Measurements from ENCODE around the gene EZH2. TPM values are rescaled to one million over a fixed set of nuclear protein-coding genes. Genes with fewer than 3 reads are reported as not detected.

EZH2 gene
- total and polyA plus RNA-seq, 12 donors = 0.53 to 4.6 (median 1.4) TPM

DNA sequence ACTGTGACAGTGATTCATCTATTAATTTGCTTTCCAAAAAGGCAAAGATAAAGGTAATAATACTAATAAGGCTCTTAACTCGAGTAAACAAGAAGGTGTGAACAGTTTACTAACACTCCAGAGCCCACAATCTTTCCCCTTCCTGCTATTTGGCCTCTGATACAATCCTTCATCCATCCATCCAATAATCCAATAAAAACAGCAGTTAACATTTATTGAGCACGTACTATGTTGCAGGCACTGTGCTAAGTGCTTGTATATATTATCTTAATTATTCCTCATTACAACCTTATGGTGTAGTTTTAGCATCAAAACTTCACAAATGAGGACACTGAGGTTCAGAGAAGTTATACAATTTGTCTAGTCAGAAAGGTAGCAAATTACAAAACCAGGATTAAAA, 49.5 kb downstream of the EZH2 start:
- TF ChIP-seq, protein P1, sequence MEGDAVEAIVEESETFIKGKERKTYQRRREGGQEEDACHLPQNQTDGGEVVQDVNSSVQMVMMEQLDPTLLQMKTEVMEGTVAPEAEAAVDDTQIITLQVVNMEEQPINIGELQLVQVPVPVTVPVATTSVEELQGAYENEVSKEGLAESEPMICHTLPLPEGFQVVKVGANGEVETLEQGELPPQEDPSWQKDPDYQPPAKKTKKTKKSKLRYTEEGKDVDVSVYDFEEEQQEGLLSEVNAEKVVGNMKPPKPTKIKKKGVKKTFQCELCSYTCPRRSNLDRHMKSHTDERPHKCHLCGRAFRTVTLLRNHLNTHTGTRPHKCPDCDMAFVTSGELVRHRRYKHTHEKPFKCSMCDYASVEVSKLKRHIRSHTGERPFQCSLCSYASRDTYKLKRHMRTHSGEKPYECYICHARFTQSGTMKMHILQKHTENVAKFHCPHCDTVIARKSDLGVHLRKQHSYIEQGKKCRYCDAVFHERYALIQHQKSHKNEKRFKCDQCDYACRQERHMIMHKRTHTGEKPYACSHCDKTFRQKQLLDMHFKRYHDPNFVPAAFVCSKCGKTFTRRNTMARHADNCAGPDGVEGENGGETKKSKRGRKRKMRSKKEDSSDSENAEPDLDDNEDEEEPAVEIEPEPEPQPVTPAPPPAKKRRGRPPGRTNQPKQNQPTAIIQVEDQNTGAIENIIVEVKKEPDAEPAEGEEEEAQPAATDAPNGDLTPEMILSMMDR (IDR thresholded peaks at IDR 0.05) = no peak
- H3K9me3 ChIP-seq = no peaks in the 10 kb centered on the region
- DNase-seq (no peak), ATAC-seq (no peak)
- H3K27me3 ChIP-seq = no peaks in the 10 kb centered on the region
- 95 to 97% methylated on average over 2 of the region's 2 CpGs for WGBS, 2 donors
- intact Hi-C loops (cut with DNase I) = no loop called here
- no peak overlapping the region for H3K27ac ChIP-seq
- H3K4me3 ChIP-seq = no peak overlapping the region
- peaks cover 0 to 19% (median 0%) of the 10 kb centered on the region in 9 donors for H3K36me3 ChIP-seq
- H3K4me1 ChIP-seq = peaks cover 0 to 4% (median 0%) of the 10 kb centered on the region in 9 donors

DNA sequence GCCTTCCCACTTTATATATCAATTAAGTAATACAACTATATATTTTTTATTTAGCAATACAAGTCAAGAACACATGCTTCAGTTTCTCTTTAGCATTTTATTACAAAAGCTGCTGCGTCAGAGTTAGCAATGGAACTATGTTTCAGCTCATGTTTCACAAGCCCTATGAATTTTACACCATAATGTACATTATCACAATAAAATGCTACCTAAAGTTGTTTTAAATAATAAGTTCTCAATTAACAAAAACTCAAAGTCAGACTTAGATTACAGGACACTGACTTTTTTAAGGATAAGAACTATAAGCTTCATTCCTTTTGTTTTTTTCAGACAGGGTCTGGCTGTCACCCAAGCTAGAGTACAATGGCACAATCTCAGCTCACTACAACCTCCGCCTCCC, 52.3 kb downstream of the EZH2 start:
- H3K36me3 ChIP-seq = peaks cover 0 to 47% (median 0%) of the 10 kb centered on the region in 9 donors
- intact Hi-C loops (cut with DNase I) = no loop called here
- DNase-seq (no peak), ATAC-seq (no peak)
- WGBS, 2 donors = 88 to 91% methylated on average over 2 of the region's 2 CpGs
- H3K9me3 ChIP-seq = no peaks in the 10 kb centered on the region
- no peaks in the 10 kb centered on the region for H3K27me3 ChIP-seq
- no peaks in the 10 kb centered on the region for H3K4me1 ChIP-seq
- no peak overlapping the region for H3K4me3 ChIP-seq
- TF ChIP-seq, protein P1 (IDR thresholded peaks at IDR 0.05) = no peak
- H3K27ac ChIP-seq = no peak overlapping the region

DNA sequence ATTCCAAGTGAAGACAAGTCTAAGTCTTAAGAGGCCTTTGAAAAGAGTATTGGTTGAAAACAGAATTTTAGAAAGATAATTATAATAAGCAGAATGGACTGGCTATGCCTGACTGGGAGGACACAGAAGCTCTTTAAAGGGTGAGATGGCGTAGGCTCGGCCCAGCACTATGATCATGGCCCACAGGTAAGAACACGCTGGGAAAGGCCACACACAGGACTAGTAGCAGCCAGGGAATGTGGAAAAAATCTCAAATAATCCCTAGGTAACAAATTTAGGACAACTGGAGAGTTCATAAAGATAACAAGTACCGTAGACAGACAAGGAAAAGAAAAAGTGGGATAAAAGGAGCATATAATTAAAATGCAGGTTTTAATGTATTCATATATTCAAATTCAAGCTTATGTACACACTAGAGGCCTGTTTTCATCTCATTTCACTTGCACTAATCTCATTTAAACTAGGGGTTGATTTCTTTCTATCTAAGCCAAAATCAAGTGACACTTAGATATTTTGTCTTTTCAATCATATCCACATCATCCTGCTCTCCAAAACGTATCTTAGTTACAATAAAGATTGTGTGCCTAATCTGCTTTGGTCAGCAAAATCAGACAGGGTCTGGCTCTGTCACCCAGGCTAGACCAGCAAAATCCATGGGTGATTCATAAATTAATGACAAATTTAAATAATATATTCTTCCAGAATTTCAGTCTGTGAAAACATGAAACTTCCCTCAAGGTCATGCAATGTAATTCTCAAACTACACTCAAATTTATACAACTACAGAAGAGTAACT, 53.0 kb downstream of the EZH2 start:
- no peaks in the 10 kb centered on the region for H3K4me1 ChIP-seq
- H3K27ac ChIP-seq = no peak overlapping the region
- no peaks in the 10 kb centered on the region for H3K27me3 ChIP-seq
- DNase-seq (no peak), ATAC-seq (no peak)
- peaks cover 0 to 54% (median 0%) of the 10 kb centered on the region in 9 donors for H3K36me3 ChIP-seq
- no peak overlapping the region for H3K4me3 ChIP-seq
- TF ChIP-seq, protein P1 (IDR thresholded peaks at IDR 0.05) = no peak
- intact Hi-C loops (cut with DNase I) = no loop called here
- no peaks in the 10 kb centered on the region for H3K9me3 ChIP-seq
- 96 to 97% methylated on average over 5 of the region's 5 CpGs for WGBS, 2 donors

DNA sequence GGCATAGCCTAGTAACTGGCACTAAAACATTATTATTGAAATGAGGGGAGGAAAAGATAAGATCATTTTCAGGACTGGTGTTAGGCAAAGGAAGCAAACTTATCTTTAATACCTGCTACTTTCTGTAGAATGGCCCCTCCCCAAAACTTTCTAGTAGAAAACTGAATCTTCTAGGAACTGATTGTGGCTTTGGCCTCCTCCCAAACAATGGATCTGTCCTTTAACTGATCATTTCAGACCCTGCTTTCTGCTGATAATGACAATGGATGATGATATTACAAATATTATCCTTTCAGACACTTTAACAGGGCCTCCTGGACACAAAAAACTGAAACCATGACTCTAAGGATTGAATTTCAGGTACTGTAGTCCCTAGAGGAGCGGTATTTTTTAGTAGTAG, 55.1 kb downstream of the EZH2 start:
- H3K4me3 ChIP-seq = no peak overlapping the region
- no peaks in the 10 kb centered on the region for H3K9me3 ChIP-seq
- WGBS, 2 donors = 36 to 96% methylated on average over 1 of the region's 1 CpG
- no peaks in the 10 kb centered on the region for H3K4me1 ChIP-seq
- no peak overlapping the region for H3K27ac ChIP-seq
- no peak for ATAC-seq
- TF ChIP-seq, protein P1 (IDR thresholded peaks at IDR 0.05) = no peak
- intact Hi-C loops (cut with DNase I) = loop anchor here in 1 of 10 donors (5.0 kb wide), 1 partner anchor 48 kb away; no protein-coding TSS in a partner anchor
- peaks cover 0 to 72% (median 0%) of the 10 kb centered on the region in 9 donors for H3K36me3 ChIP-seq
- no peaks in the 10 kb centered on the region for H3K27me3 ChIP-seq
- no peak for DNase-seq
